Subcutaneous adipose tissue (tissue), 4 donors: ENCODE results near the gene PCED1A. TPM values are rescaled to one million over a fixed set of nuclear protein-coding genes. Genes with fewer than 3 reads are reported as not detected.

ENCODE experiments used
- total RNA-seq, 4 donors: library from RNA; depleted of rRNA; stranded (reverse); fragments of >200 nt; gene quantifications; one replicate each; pipeline ENCODE4 v1.1.0, GENCODE V29; 2016
- TF ChIP-seq, protein P1 (sequence below): fragments of 450-650 bp; IDR thresholded peaks from one replicate; pipeline ENCODE4 v1.5.1; 2016; ENCODE audit warnings: low read depth, mild to moderate bottlenecking, control low read depth, antibody characterized with exemption, moderate library complexity

PCED1A gene
- total RNA-seq, 4 donors from 2014 or later, result 24.0 to 39.7 (median 26.8) TPM

DNA sequence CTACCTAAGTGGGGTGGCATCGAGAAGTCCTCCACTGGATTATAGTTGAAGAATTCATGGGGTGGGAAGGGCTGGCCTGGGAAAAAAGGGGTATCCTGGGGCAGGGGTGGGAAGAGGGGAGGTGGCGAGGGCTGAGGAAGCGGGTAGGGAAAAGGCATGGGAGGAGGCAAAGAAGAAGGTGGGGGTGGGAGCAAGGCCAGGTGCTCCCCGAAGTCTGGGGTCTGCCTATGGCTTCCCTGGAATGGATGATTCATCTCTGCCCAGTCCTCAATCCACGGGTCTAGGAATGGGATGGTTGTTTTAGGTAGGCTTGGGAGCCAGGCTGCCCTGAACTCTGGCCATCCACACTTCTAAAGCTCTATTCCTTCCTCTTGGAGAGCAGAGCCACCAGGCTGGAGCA lies 4.4 kb downstream of the PCED1A start:
- TF ChIP-seq, protein P1, sequence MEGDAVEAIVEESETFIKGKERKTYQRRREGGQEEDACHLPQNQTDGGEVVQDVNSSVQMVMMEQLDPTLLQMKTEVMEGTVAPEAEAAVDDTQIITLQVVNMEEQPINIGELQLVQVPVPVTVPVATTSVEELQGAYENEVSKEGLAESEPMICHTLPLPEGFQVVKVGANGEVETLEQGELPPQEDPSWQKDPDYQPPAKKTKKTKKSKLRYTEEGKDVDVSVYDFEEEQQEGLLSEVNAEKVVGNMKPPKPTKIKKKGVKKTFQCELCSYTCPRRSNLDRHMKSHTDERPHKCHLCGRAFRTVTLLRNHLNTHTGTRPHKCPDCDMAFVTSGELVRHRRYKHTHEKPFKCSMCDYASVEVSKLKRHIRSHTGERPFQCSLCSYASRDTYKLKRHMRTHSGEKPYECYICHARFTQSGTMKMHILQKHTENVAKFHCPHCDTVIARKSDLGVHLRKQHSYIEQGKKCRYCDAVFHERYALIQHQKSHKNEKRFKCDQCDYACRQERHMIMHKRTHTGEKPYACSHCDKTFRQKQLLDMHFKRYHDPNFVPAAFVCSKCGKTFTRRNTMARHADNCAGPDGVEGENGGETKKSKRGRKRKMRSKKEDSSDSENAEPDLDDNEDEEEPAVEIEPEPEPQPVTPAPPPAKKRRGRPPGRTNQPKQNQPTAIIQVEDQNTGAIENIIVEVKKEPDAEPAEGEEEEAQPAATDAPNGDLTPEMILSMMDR, result no peak

DNA sequence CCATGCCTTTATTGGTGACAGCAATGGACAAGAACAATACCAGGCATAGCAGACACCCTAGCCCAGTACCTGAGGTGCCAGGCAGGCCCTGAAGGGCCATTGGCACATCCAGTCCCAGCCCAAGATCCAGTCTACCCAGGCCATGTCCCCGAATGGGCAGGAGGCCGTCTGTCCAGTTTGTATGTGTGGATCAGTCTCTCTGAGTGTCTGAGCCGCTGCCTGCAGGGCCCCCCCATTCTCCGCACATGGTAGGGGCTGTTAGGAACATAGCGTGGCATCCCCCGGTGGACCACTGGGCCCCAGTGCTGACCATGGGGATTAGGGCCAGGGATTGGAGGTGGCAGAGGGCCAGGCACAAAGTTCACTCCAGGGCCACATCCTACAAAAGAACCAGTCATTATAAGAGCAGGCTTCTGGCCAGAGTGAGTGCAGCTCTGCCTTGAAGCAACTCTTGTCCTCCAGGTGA lies 5.1 kb downstream of the PCED1A start:
- TF ChIP-seq, protein P1, result no peak

GRCh38 chr20:2834401-2835110 lies 5.9 kb downstream of the PCED1A start:
- TF ChIP-seq, protein P1, result no peak

- TF ChIP-seq, protein P1, result no peak
These were observed 6.7 kb downstream of the PCED1A start for GRCh38 chr20:2833761-2834160.

DNA sequence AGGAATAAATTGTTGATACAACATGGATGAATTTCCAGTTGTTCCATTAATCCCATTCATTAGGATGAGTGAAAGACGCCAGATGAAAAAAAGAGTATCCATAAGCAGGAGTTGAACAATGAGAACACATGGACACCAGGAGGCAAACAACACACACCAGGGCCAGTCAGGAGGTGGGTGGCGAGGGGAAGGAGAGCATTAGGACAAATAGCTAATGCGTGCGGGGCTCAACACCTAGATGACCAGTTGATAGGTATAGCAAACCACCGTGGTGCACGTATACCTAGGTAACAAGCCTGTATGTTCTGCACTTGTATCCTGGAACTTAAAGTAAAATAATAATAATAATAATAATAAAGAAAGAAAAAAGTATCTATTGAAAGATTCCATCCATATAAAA lies 11.1 kb downstream of the PCED1A start:
- TF ChIP-seq, protein P1, result no peak

DNA sequence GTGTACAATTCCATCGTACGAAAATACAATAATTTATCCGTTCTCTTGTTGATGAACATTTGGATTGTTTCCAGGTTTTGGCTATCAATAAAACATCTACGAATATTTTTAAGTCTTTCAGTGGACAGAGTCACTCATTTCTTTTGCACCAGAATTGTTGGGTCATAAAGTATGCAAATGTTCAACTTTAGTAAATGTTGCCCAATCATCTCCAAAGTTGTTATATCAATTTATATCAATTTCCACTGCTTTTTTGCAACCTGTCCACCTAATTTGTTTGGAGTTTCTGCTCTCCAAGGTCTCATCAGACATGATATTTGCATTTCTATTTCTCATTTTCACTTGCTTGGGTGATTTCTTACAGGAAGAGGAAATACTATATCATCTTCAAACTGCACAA lies 13.8 kb downstream of the PCED1A start:
- TF ChIP-seq, protein P1, result no peak

GRCh38 chr20:2825761-2826160 lies 14.7 kb downstream of the PCED1A start:
- TF ChIP-seq, protein P1, result no peak
